Measurements from ENCODE around the gene TMEM140. TPM values are rescaled to one million over a fixed set of nuclear protein-coding genes. Genes with fewer than 3 reads are reported as not detected.
A peak's percentile ranks its signal among the peaks of the same experiment; 100 is the strongest.

TMEM140 gene
- total RNA-seq, 1 donor from 2014 or later: 16.5 TPM

DNA sequence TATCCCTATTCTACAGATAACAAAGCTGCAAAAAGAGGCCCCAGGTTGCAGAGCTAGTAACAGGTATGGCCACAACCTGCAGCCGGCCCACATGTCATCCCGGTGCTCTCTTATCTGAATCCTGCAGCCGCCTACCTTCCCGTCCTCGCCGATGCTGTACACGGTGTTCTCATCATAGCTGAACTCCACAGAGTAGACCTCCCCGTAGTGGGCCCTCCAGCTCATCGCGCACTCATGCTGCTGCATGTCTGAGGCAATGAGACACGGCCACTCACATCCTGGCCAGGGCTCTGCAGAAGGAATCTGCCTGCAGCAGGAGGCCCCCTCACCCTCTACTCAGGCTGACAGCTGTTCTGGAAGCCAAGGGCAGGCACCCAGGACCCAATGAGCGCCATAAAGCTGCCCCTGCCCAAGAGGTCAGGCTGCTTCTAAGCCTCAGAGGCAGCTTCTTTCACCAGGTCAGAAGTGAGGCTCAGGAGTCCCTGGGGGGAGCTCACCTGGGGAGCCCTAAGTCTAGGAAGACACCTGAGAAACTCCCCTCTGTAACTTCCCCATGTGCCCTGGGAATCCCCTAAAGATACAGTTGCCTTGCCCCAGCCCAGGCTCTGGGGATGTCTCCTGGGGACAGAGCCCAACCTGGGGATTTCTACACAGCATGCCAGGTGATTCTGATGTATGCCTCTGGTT is 40.6 kb downstream of the TMEM140 start:
- intact Hi-C loops (cut with micrococcal nuclease): no loop called here
- DNase-seq (no peak), ATAC-seq (no peak)

- DNase-seq (no peak), ATAC-seq (peak; percentile 82)
- intact Hi-C loops (cut with micrococcal nuclease): no loop called here
These were observed 41.4 kb downstream of the TMEM140 start for GRCh38 chr7:135189221-135189662.

DNA sequence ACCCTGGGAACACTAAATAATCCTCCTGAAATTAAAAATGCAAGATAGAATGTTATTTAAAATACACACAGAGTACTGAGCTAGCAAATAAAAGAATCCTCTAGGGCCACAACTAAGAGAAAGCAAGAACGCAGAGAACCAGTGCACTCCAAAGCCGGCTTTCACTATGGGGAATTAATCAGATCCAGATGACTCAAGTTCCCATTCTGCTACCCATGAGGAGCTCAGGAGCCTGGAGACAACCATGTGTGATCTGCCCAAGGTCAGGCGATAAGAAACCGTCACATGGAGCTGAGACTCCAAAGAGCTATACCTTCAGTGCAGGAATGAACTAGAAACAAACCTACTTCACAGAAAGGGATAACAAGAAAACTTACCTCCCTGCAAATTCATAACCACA is 42.1 kb downstream of the TMEM140 start:
- DNase-seq: no peak
- intact Hi-C loops (cut with micrococcal nuclease): no loop called here
- ATAC-seq: no peak

DNA sequence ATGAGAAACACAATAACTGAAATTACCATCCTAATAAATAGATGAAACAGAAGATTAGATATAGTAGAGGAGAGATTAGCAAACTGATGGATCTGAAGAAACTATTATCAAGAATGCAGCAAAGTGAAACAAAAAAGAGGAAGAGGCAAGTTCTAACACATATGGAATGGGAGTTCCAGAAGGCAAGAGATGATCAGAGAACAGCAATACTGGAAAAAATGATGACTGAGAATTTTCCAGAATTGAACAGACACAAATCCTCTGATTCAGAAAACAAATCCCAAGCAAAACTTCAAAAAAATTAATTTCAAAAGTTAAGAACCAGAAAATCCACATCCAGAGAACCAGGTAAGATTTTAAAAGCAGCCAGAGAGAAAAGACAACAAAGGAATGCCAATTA is 42.8 kb downstream of the TMEM140 start:
- intact Hi-C loops (cut with micrococcal nuclease): no loop called here
- DNase-seq (no peak), ATAC-seq (no peak)

GRCh38 chr7:135192914-135193536 is 45.2 kb downstream of the TMEM140 start:
- DNase-seq (no peak), ATAC-seq (no peak)
- intact Hi-C loops (cut with micrococcal nuclease): no loop called here

DNA sequence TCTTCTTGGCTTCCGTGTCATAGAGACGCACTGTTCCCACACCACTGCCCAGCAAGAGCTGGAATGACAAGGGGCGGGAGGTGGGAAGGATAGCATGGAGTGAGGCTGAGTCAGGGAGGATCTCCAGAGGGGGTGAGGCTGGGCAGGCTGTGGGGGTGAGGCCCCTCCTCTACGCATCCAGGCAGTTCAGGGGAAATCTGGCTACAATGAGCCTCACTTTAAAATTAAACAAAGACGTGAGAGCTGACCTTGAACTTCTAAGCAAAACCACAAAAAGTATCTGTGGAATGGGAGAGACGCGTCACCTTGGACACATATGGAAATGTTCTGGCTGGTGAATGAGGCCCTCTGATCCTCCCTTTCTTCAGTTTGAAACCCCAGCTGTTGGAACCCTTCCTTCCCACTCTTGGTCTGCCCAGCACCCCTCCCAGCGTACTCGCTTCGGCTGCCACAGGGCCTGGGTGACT is 45.8 kb downstream of the TMEM140 start:
- no peak for ATAC-seq
- no peak for DNase-seq
- intact Hi-C loops (cut with micrococcal nuclease): no loop called here

GRCh38 chr7:135194494-135195095 is 46.7 kb downstream of the TMEM140 start:
- intact Hi-C loops (cut with micrococcal nuclease): no loop called here
- no peak for DNase-seq

DNA sequence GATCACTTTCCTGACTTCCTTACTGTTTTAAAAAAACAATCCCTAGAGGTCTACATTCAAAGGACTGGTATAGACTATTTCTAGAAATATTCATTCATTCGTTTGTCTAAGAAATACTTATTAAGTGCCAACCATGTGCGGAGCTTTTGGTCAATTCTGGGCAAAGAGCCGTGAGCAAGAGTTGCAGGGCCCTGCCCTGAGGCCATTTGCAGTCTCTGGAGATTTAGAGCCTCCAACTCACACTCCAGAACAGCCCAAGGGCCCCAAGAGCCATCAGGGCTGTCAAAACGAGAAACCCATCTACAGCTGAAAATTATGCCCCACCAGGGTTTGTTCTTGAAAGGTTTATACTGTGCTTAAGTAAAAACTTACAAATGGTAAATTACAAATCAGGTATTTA is 47.3 kb downstream of the TMEM140 start:
- no peak for ATAC-seq

More at GRCh38 chr7:135194494-135195095, 46.7 kb downstream of the TMEM140 start:
- no peak for ATAC-seq

DNA sequence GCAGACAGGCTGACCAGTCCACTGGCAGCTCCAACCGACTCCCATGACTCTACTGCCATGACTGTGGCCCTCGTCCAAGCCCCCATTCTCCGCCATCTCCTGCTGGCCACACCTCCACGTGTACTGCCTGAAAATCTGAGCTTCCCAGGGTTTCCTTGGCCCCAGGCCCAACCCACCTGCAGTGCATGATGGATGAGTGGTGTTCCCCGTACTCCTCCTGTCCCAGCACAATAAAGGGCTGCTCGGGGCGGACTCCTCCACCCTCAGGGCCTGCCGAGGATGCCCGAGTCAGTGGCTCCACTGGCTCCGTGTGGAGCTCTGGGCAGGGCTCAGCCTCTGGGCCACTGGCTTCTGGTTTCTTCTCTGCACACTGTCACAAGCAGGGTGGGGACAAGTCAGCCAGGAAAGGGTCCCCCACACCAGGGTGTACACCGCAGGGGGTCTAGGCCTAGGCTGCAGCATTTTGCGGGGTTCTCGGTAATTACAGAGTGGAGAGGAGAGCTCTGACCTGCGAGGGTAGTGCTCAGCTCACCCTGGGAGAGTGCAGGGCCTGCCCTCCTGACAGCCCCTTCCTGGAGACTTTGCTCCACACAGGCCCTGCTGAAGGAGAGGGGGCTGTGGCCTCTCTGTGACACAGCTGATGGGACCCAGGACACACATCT is 48.2 kb downstream of the TMEM140 start:
- intact Hi-C loops (cut with micrococcal nuclease): no loop called here
- DNase-seq: no peak
- ATAC-seq: no peak

More for the DNA sequence above, 47.3 kb downstream of the TMEM140 start:
- intact Hi-C loops (cut with micrococcal nuclease): no loop called here
- no peak for DNase-seq

- DNase-seq (no peak), ATAC-seq (no peak)
- intact Hi-C loops (cut with micrococcal nuclease): no loop called here
These were observed 49.5 kb downstream of the TMEM140 start for GRCh38 chr7:135197343-135197742.

DNA sequence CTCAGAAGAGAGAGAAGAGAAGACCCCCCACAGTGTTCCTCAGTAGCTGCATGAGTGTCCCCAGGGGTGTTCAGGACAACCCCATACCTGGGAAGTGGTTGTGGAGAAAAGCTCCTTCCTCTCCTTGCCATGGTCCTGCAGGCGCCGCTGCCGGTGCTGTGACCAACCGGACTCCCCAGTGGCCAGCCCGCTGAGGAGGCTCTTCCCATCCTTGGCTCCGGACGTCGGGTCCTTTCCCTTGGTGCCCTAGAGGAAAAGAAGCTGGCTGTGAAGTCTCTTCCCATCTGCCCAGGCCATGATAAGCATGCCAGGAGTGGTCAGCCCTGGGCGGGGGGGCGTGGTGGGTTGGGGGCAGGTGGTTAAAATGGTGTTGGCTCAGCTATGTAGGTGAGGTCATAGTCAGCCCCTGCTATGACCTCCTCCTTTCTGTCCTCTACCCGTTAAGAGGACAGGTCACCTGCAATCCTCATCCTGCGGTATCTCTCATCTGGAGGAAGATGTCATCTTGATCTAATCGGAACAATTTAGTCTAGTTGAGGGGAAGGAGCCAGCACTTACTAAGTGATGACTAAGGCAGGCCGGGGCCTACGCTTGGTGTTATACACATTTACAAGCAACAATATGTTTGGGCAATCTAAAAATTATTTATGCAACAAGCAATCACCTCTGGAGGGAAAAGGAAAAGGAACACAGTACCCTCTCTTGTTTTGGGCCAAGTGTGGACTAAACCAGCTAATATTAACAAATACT is 50.2 kb downstream of the TMEM140 start:
- ATAC-seq: no peak
- intact Hi-C loops (cut with micrococcal nuclease): no loop called here
- no peak for DNase-seq

DNA sequence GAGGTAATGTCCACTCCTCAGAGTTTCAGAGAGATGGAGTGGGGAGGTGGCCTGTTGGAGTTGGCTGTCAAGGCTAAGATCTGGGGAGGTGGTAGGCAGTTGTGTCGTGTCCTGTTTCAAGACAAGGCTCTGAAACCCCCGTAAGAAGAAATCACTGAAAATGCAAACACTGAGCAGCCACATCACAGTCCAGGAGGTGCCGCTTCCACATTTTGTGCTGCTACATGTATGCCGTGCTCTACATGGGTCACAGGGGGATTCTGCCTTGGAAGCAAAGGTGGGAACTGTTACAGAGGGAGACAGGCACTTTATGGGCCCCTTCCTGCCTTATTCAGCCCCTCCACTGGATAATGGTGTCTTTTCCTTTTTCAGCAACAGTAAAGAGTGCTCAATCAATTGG is 51.6 kb downstream of the TMEM140 start:
- ATAC-seq: no peak

GRCh38 chr7:135200821-135201331 is 53.0 kb downstream of the TMEM140 start:
- intact Hi-C loops (cut with micrococcal nuclease): no loop called here
- ATAC-seq (peak; percentile 28), DNase-seq (no peak)

More for the DNA sequence above, 51.6 kb downstream of the TMEM140 start:
- intact Hi-C loops (cut with micrococcal nuclease): no loop called here
- no peak for DNase-seq

DNA sequence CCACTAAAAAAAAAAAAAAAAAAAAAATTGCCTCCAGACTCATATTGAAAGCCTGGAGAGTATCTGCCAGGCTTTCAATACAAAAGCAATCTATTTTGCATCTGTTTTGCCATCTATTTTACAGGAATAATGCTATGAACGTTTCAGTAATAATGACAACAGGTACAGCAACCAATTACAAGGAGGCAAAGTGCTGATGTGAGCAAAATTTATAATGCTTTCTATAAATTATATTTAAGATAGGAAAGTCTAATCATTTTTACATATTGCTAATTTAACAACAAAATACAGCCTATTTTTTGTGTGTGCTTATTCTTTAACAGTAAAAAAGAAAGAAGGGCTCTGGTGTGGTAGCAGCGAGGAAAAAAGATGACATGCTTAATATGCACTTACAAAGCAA is 53.5 kb downstream of the TMEM140 start:
- no peak for ATAC-seq
- intact Hi-C loops (cut with micrococcal nuclease): no loop called here

GRCh38 chr7:135204341-135204749 is 56.5 kb downstream of the TMEM140 start:
- no peak for ATAC-seq
- intact Hi-C loops (cut with micrococcal nuclease): no loop called here
- no peak for DNase-seq

More for the DNA sequence above, 53.5 kb downstream of the TMEM140 start:
- no peak for DNase-seq

GRCh38 chr7:135204876-135205275 is 57.0 kb downstream of the TMEM140 start:
- ATAC-seq (no peak), DNase-seq (no peak)
- intact Hi-C loops (cut with micrococcal nuclease): no loop called here

GRCh38 chr7:135205850-135206249 is 58.0 kb downstream of the TMEM140 start:
- DNase-seq (no peak), ATAC-seq (no peak)
- intact Hi-C loops (cut with micrococcal nuclease): no loop called here

DNA sequence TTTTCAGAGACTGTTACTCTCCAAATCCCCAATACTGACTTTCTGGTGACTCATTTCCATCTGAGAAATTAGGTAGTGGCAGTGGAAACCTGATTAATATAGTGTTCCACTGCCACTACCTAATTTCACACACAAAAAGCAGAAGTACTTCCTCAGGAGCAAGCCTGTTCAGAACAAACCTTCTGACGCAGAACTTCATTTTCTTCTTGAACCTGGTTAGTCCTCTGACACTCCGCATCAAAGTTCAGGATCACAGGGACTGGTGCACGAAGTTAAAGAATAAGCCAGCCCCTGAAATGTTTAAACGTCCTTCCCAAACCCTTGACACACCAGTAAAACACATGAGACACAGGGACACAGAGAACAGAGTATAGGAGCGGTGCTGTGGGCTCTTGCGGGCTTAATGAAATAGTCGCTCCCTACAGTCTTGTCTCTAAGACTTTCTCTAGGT is 59.1 kb downstream of the TMEM140 start:
- intact Hi-C loops (cut with micrococcal nuclease): no loop called here
- ATAC-seq (no peak), DNase-seq (no peak)
